LNCaP clone FGC (cell line): Measurements from ENCODE around the gene PRICKLE1.

Experiments used
- DNase-seq: peaks from one replicate; pipeline ENCODE4 v3.0.0-alpha.2; 2011; ENCODE audit warnings: low read depth
- H3K4me3 ChIP-seq: 2 replicates; pipeline ENCODE4 v1.5.1; 2011; ENCODE audit warnings: mild to moderate bottlenecking, low read depth, low read length, control low read depth
- TF ChIP-seq, protein P1 (sequence below): IDR thresholded peaks from 2 replicates; pipeline ENCODE4 v1.5.1; 2012; ENCODE audit warnings: mild to moderate bottlenecking; ENCODE audit not compliant: control insufficient read depth, insufficient read depth; ENCODE audit errors: extremely low read depth

The PRICKLE1 gene

DNA sequence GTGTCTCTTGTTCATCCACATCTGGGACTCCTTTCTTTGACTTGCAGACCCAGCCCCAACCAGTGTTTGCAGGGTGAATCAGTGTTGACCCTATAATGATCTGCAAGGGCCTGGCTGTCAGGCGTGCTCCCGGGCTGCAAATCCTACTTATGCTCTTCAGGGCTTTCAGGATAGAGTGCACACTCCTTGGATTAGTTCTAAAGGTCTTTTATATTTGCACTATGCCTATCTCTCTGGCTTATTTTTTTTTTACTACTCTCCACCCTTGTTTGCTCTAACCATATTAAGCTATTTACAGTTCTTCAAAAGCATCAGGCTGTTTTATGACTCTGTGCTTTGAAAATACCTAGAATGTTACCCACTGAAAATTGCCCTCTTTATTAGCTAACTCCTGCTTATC, 4.3 kb upstream of the PRICKLE1 start:
- TF ChIP-seq, protein P1, sequence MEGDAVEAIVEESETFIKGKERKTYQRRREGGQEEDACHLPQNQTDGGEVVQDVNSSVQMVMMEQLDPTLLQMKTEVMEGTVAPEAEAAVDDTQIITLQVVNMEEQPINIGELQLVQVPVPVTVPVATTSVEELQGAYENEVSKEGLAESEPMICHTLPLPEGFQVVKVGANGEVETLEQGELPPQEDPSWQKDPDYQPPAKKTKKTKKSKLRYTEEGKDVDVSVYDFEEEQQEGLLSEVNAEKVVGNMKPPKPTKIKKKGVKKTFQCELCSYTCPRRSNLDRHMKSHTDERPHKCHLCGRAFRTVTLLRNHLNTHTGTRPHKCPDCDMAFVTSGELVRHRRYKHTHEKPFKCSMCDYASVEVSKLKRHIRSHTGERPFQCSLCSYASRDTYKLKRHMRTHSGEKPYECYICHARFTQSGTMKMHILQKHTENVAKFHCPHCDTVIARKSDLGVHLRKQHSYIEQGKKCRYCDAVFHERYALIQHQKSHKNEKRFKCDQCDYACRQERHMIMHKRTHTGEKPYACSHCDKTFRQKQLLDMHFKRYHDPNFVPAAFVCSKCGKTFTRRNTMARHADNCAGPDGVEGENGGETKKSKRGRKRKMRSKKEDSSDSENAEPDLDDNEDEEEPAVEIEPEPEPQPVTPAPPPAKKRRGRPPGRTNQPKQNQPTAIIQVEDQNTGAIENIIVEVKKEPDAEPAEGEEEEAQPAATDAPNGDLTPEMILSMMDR, result no peak
- peak; percentile 80 for DNase-seq
- no peak overlapping the region for H3K4me3 ChIP-seq

DNA sequence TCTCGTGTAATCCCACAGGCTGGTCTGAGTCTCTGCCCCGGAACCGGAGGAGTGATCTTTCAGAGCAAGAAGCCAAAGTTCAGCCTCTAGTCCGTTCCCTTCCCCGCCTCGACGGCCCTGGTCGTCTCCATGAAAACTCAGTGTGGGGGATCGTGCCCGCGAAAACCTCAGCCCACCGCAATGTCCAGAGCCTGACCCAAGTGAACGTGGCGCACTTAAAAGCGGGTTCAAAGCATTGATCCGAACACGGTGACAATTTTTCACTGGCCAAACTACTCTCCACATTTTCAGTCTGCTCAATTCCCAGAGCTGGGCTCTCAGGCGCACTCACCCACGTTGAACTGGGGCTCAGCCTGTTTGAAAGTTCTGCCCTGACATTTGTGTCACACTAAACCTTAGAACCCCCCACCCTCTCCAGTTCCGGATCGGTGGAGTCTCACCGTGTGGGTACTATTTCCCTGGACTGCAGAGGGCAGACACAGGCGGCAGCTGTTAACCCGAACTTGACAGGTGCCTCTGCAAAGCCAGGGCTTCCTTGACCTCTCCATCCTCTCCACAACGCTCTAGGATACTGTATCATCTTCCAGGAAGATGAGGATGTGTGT, 886 bp upstream of the PRICKLE1 start:
- TF ChIP-seq, protein P1, result no peak
- no peak for DNase-seq
- no peak overlapping the region for H3K4me3 ChIP-seq

DNA sequence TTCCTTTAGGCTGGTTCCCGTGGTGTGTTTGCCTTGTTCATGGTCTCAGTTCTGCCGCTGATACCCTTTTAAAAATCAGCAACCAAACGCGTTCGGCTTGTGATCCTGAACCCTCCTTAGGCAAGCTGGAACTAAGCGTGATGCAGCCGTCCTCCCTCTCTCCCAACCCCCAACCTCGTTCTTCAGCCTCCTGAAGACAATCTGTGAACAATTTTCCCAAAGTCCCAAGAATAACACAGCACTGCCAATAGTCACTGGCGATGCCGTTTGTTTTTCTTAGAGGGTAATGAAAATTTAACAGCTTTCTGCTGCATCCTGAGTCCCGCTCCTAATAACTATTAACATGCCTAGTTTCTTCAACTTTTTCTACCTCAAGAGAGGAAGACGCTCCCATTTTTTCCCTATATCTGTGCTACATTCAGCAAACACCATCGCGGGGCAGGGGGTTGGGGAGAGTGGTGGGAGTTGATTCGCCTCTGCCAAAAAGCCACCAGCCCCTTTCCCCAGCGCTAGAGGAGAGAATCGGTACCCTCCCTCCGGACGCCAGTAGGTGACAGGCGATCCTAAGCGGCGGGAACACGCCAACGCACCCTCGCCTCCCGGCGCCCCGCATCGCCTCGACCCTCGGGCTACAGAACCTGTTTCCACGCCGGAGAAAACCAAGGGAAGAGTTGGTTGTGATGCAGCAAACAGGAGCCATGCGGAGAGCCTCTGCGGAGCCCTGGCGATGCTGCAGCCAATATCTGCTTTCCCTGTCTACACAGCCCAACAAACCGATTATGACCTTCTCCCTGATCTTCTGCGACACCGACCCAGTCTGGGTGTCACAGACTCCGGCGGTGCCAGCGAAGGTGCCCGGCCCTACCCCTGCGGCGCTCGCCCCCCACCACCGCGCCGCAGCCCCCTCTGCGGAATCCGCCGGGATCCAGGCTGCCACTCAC, 752 bp downstream of the PRICKLE1 start:
- TF ChIP-seq, protein P1, result peak; percentile 50; the same call in 1 of the 2 replicates
- DNase-seq, result no peak
- no peak overlapping the region for H3K4me3 ChIP-seq

DNA sequence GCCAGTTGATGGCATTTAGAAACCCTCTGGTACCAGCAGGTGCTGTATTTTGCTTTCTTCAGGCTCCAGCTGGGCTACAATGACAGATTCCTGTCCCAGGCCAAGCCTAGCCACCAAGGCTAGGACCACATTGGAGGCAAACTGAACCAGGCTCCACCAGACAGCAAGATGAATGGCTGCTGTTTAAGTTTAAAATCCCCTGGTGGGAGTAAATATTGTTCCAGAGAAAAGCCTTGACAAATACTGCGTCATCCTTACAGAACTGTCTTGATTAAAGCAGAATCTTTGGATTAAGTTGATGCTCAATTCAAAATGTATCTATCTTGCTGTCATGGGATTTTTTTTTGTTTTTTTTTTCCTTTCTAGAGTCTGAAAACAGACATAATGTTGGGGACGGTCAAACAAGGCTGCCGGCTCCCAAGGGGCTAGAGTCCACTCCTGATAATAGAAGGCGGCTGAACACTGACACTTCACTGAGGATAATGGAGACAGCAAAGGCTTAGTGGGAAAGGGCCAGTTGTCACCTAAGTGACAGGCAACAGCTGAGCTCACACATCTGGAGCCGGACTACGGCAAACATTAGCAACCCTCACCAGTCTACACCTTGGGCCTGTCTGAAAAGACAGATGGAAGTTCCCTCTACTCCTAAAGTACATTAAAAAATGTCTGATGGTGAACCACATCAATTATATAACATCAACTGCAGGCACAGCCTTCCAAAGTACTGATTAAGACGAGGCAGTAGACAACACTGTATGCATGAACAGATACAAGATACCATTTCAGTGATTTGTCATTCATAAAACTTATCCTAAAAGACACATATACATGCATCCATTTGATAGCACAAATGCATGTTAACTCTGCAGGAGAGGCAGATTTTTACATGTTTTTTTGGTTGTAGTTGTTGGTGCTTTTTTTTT, 1.7 kb downstream of the PRICKLE1 start:
- DNase-seq, result no peak
- TF ChIP-seq, protein P1, result no peak
- H3K4me3 ChIP-seq, result no peak overlapping the region

DNA sequence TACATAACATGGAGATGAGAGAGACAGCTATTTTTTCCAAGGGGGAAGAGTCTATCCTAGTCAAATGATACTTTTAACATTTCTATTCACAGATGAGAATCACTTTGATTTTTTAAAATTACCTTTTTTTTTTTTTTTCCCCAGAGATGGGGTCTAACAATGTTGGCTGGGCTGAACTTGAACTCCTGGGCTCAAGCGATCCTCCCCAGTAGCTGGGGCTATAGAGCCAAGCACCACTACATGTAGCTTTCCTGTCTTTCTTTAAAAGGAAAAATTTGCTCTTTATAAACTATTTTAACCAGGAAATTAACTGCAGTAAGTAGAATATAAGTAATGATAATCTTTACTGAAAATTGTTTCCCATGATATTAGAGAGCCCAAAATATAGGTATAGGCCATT, 3.3 kb downstream of the PRICKLE1 start:
- TF ChIP-seq, protein P1, result no peak
- no peak for DNase-seq
- no peak overlapping the region for H3K4me3 ChIP-seq

DNA sequence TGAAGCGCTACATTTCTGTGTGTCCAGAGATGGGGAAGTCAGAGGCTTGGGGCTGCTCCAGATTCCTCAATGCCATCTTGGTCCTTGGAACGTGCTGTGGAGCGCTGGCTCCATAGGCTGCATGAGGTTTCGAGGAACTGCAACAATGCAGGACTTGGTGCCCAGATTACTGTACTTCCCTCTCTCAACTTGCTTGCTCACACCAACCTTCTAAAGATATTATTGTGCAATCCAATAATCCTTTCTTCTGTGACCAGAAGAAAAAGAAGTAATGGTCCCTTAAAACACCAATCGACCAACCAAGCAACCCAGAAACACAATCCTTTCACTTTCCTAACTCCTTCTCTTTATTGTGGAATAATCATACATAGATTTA, 3.7 kb downstream of the PRICKLE1 start:
- no peak overlapping the region for H3K4me3 ChIP-seq
- TF ChIP-seq, protein P1, result no peak
- no peak for DNase-seq
